ENCODE data around the gene LRIT2.
"Not testable (repeated sequence)": the region's sequence is repeated elsewhere in the genome, so short reads cannot be mapped to it uniquely, and the experiment has no call there.

LRIT2 gene

GRCh38 chr10:84194424-84195043 is 30.8 kb downstream of the LRIT2 start, which contains the start of gene CDHR1:
CDHR1 (plus strand) TSS chr10:84194537; CDS start chr10:84194761, 224 bp downstream.
- Mint-ChIP-seq H3K27me3 (peaks cover 62% of the 10 kb centered on the region), H3K27ac (no peak within 1 kb of the TSS), H3K36me3 (ENCODE audit: low read depth) (no peaks in the 10 kb centered on the region), H3K9me3 (no peaks in the 10 kb centered on the region), H3K4me3 (no peak within 1 kb of the TSS), H3K4me1 (ENCODE audit: low read depth) (no peaks in the 10 kb centered on the region)
- intact Hi-C loops (cut with micrococcal nuclease), result no loop called here

GRCh38 chr10:84193846-84194423 is 31.4 kb downstream of the LRIT2 start:
- Mint-ChIP-seq H3K27ac (no peak overlapping the region), H3K4me3 (no peak overlapping the region), H3K9me3 (no peaks in the 10 kb centered on the region), H3K4me1 (ENCODE audit: low read depth) (no peaks in the 10 kb centered on the region), H3K27me3 (peaks cover 62% of the 10 kb centered on the region), H3K36me3 (ENCODE audit: low read depth) (no peaks in the 10 kb centered on the region)
- intact Hi-C loops (cut with micrococcal nuclease), result no loop called here

- Mint-ChIP-seq H3K4me3 (no peak overlapping the region), H3K36me3 (ENCODE audit: low read depth) (no peaks in the 10 kb centered on the region), H3K9me3 (no peaks in the 10 kb centered on the region), H3K27me3 (peaks cover 58% of the 10 kb centered on the region), H3K27ac (no peak overlapping the region), H3K4me1 (ENCODE audit: low read depth) (no peaks in the 10 kb centered on the region)
- intact Hi-C loops (cut with micrococcal nuclease), result no loop called here
These were observed 32.0 kb downstream of the LRIT2 start for GRCh38 chr10:84193327-84193726.

- Mint-ChIP-seq H3K27ac (no peak overlapping the region), H3K4me1 (ENCODE audit: low read depth) (no peaks in the 10 kb centered on the region), H3K4me3 (no peak overlapping the region), H3K36me3 (ENCODE audit: low read depth) (no peaks in the 10 kb centered on the region), H3K27me3 (peaks cover 39% of the 10 kb centered on the region), H3K9me3 (no peaks in the 10 kb centered on the region)
- intact Hi-C loops (cut with micrococcal nuclease), result no loop called here
These were observed 34.2 kb downstream of the LRIT2 start for GRCh38 chr10:84191106-84191505.

- Mint-ChIP-seq H3K36me3 (ENCODE audit: low read depth) (no peaks in the 10 kb centered on the region), H3K27me3 (peaks cover 35% of the 10 kb centered on the region), H3K9me3 (no peaks in the 10 kb centered on the region), H3K4me1 (ENCODE audit: low read depth) (no peaks in the 10 kb centered on the region), H3K4me3 (no peak overlapping the region), H3K27ac (no peak overlapping the region)
- intact Hi-C loops (cut with micrococcal nuclease), result no loop called here
These were observed 34.7 kb downstream of the LRIT2 start for GRCh38 chr10:84190621-84191020.

GRCh38 chr10:84188815-84189214 is 36.5 kb downstream of the LRIT2 start:
- Mint-ChIP-seq H3K9me3 (no peaks in the 10 kb centered on the region), H3K36me3 (ENCODE audit: low read depth) (no peaks in the 10 kb centered on the region), H3K27me3 (peaks cover 18% of the 10 kb centered on the region), H3K27ac (no peak overlapping the region), H3K4me3 (no peak overlapping the region), H3K4me1 (ENCODE audit: low read depth) (no peaks in the 10 kb centered on the region)
- intact Hi-C loops (cut with micrococcal nuclease), result no loop called here

- Mint-ChIP-seq H3K4me3 (no peak overlapping the region), H3K27ac (no peak overlapping the region), H3K4me1 (ENCODE audit: low read depth) (no peaks in the 10 kb centered on the region), H3K9me3 (no peaks in the 10 kb centered on the region), H3K27me3 (no peaks in the 10 kb centered on the region), H3K36me3 (ENCODE audit: low read depth) (no peaks in the 10 kb centered on the region)
- intact Hi-C loops (cut with micrococcal nuclease), result no loop called here
These were observed 39.7 kb downstream of the LRIT2 start for GRCh38 chr10:84185526-84186175.

- intact Hi-C loops (cut with micrococcal nuclease), result no loop called here
- Mint-ChIP-seq H3K36me3 (ENCODE audit: low read depth) (no peaks in the 10 kb centered on the region), H3K4me1 (ENCODE audit: low read depth) (no peaks in the 10 kb centered on the region), H3K9me3 (no peaks in the 10 kb centered on the region), H3K27me3 (no peaks in the 10 kb centered on the region), H3K27ac (no peak overlapping the region), H3K4me3 (no peak overlapping the region)
These were observed 40.8 kb downstream of the LRIT2 start for GRCh38 chr10:84184517-84184916.

- Mint-ChIP-seq H3K9me3 (no peaks in the 10 kb centered on the region), H3K4me3 (no peak overlapping the region), H3K27me3 (no peaks in the 10 kb centered on the region), H3K36me3 (ENCODE audit: low read depth) (no peaks in the 10 kb centered on the region), H3K4me1 (ENCODE audit: low read depth) (no peaks in the 10 kb centered on the region), H3K27ac (no peak overlapping the region)
- intact Hi-C loops (cut with micrococcal nuclease), result no loop called here
These were observed 43.7 kb downstream of the LRIT2 start for GRCh38 chr10:84181631-84182030.

GRCh38 chr10:84180386-84180785 is 45.0 kb downstream of the LRIT2 start:
- not testable (repeated sequence) for H3K4me3 Mint-ChIP-seq

GRCh38 chr10:84179059-84179710 is 46.2 kb downstream of the LRIT2 start:
- H3K27ac Mint-ChIP-seq, result no peak overlapping the region
- H3K27me3 Mint-ChIP-seq, result no peaks in the 10 kb centered on the region
- H3K9me3 Mint-ChIP-seq, result no peaks in the 10 kb centered on the region
- H3K36me3 Mint-ChIP-seq (ENCODE audit: low read depth), result no peaks in the 10 kb centered on the region
- H3K4me1 Mint-ChIP-seq (ENCODE audit: low read depth), result no peaks in the 10 kb centered on the region
- intact Hi-C loops (cut with micrococcal nuclease), result no loop called here
- no peak overlapping the region for H3K4me3 Mint-ChIP-seq

More at GRCh38 chr10:84180386-84180785, 45.0 kb downstream of the LRIT2 start:
- H3K36me3 Mint-ChIP-seq (ENCODE audit: low read depth); H3K27me3 Mint-ChIP-seq; intact Hi-C loops (cut with micrococcal nuclease); H3K4me1 Mint-ChIP-seq (ENCODE audit: low read depth); H3K27ac Mint-ChIP-seq; H3K9me3 Mint-ChIP-seq: not testable (repeated sequence)

- Mint-ChIP-seq H3K4me3 (no peak overlapping the region), H3K9me3 (no peaks in the 10 kb centered on the region), H3K27me3 (no peaks in the 10 kb centered on the region), H3K4me1 (ENCODE audit: low read depth) (no peaks in the 10 kb centered on the region), H3K36me3 (ENCODE audit: low read depth) (no peaks in the 10 kb centered on the region), H3K27ac (no peak overlapping the region)
- intact Hi-C loops (cut with micrococcal nuclease), result no loop called here
These were observed 47.2 kb downstream of the LRIT2 start for GRCh38 chr10:84178160-84178609.

GRCh38 chr10:84177541-84178141 is 47.7 kb downstream of the LRIT2 start:
- Mint-ChIP-seq H3K4me3 (no peak overlapping the region), H3K9me3 (no peaks in the 10 kb centered on the region), H3K27ac (no peak overlapping the region), H3K36me3 (ENCODE audit: low read depth) (no peaks in the 10 kb centered on the region), H3K27me3 (no peaks in the 10 kb centered on the region), H3K4me1 (ENCODE audit: low read depth) (peaks cover 2% of the 10 kb centered on the region)
- intact Hi-C loops (cut with micrococcal nuclease), result no loop called here
